A549 (cell line): ENCODE measurements around the gene AEBP1.

Experiments
- BCL3 ChIP-seq: fragments of >200 bp; sonication (Bioruptor Twin); formaldehyde crosslinking; IDR thresholded peaks from 3 replicates; pipeline ENCODE4 v1.6.1; 2016
- BHLHE40 ChIP-seq: IDR thresholded peaks from 2 replicates; pipeline ENCODE4 v1.6.1; 2012; ENCODE audit warnings: low read depth, low read length, inconsistent platforms
- CTCF ChIP-seq: fragments of >200 bp; sonication (Bioruptor Twin); formaldehyde crosslinking; IDR thresholded peaks from 3 replicates; pipeline ENCODE4 v1.5.1; 2016
- EP300 ChIP-seq, 2 experiments: fragments of >200 bp; sonication (Bioruptor Twin); formaldehyde crosslinking; IDR thresholded peaks; 2 replicates in 1 of 2; 3 replicates in 1 of 2; pipeline ENCODE4 v1.6.1; 2016 to 2017
- MAX ChIP-seq: IDR thresholded peaks from 2 replicates; pipeline ENCODE4 v1.6.1; 2012
- MYC ChIP-seq: IDR thresholded peaks from 2 replicates; pipeline ENCODE4 v1.6.1; 2012; ENCODE audit warnings: mild to moderate bottlenecking, inconsistent platforms, low read length, improper control_type of control experiment, borderline replicate concordance
- POLR2A ChIP-seq: IDR thresholded peaks from 2 replicates; pipeline ENCODE4 v1.6.1; 2012; ENCODE audit warnings: mild to moderate bottlenecking, low read length
- RAD21 ChIP-seq, 2 experiments: fragments of >200 bp in 1 of 2; sonication (Bioruptor Twin) in 1 of 2; formaldehyde crosslinking in 1 of 2; IDR thresholded peaks in 1 of 2; conservative IDR thresholded peaks in 1 of 2; 2 replicates in 1 of 2; 3 replicates in 1 of 2; pipeline ENCODE4 v1.6.1; 2012 to 2018; ENCODE audit warnings: inconsistent platforms in 1 of 2
- RCOR1 ChIP-seq: fragments of 150-350 bp; IDR thresholded peaks from 2 replicates; pipeline ENCODE4 v1.6.1; 2014; ENCODE audit warnings: antibody characterized with exemption, low read length, low read depth
- REST ChIP-seq: fragments of 200-600 bp; sonication (generic); IDR thresholded peaks from 2 replicates; pipeline ENCODE4 v1.6.1; 2016; ENCODE audit warnings: antibody characterized with exemption, mild to moderate bottlenecking, moderate library complexity
- RFX5 ChIP-seq: fragments of 450-650 bp; IDR thresholded peaks from 2 replicates; pipeline ENCODE4 v1.7.1; 2014; ENCODE audit warnings: antibody characterized with exemption, mild to moderate bottlenecking, moderate library complexity
- SMC3 ChIP-seq: fragments of >200 bp; sonication (Bioruptor Twin); formaldehyde crosslinking; IDR thresholded peaks from 3 replicates; pipeline ENCODE4 v1.6.1; 2018; ENCODE audit warnings: inconsistent platforms

GRCh38 chr7:44071726-44072363, 32.3 kb upstream of the AEBP1 start:
- no peak for TF ChIP-seq REST
- TF ChIP-seq CTCF = no peak
- TF ChIP-seq RCOR1 = no peak
- TF ChIP-seq BCL3 = no peak
- no peak for TF ChIP-seq MAX
- TF ChIP-seq SMC3 = no peak
- no peak for TF ChIP-seq EP300 (IDR thresholded peaks at IDR 0.05)
- TF ChIP-seq RAD21 (conservative IDR thresholded peaks at IDR 0.05 in 1 of 2, IDR thresholded peaks at IDR 0.05 in 1 of 2) = no peak
- TF ChIP-seq BHLHE40 = no peak
- TF ChIP-seq RFX5 = no peak
- TF ChIP-seq MYC = no peak
- TF ChIP-seq POLR2A = no peak
